Spinal cord (tissue), 10 donors: ENCODE data around the gene MOB3B. TPM values are rescaled to one million over a fixed set of nuclear protein-coding genes. Genes with fewer than 3 reads are reported as not detected.
A peak's percentile ranks its signal among the peaks of the same experiment; 100 is the strongest.

Source experiments
- DNase-seq, 6 donors: peaks; one replicate each; pipeline versions ENCODE4 v3.0.0 to v3.0.0-alpha.2; 2013 to 2015; ENCODE audit warnings: low spot score in 6 of 6, low read depth in 4 of 6
- H3K27ac ChIP-seq: one replicate; pipeline ENCODE4 v1.5.1; 2013; ENCODE audit warnings: low read depth, low read length, control low read depth
- H3K27me3 ChIP-seq: one replicate; pipeline ENCODE4 v1.6.1; 2013; ENCODE audit warnings: low read length; ENCODE audit not compliant: control insufficient read depth, insufficient read depth
- H3K36me3 ChIP-seq: one replicate; pipeline ENCODE4 v1.6.1; 2013; ENCODE audit warnings: low read length; ENCODE audit not compliant: control insufficient read depth, insufficient read depth
- H3K4me1 ChIP-seq: one replicate; pipeline ENCODE4 v1.6.1; 2013; ENCODE audit warnings: low read length; ENCODE audit not compliant: control insufficient read depth, insufficient read depth
- H3K4me3 ChIP-seq: one replicate; pipeline ENCODE4 v1.5.1; 2013; ENCODE audit warnings: low read depth, low read length, control low read depth
- H3K9me3 ChIP-seq: one replicate; pipeline ENCODE4 v1.6.1; 2013; ENCODE audit warnings: low read length; ENCODE audit not compliant: control insufficient read depth, insufficient read depth
- WGBS: methylation state at CpG from one replicate; pipeline ENCODE4 v1.1.5; 2013; ENCODE audit warnings: missing lambda C conversion rate; ENCODE audit not compliant: insufficient coverage; 5-methylcytosine and 5-hydroxymethylcytosine counted together
- polyA plus RNA-seq, 2 donors: library from polyadenylated mRNA; unstranded; fragments of 120-200 nt; gene quantifications; one replicate each; pipeline ENCODE4 v1.2.1, GENCODE V29; 2013; ENCODE audit not compliant: insufficient read length in 2 of 2
- total RNA-seq, 2 donors: library from RNA; depleted of rRNA in 1 of 2; stranded (reverse); fragments of 120-200 nt in 1 of 2; fragments of >200 nt in 1 of 2; gene quantifications; one replicate each; pipeline versions ENCODE4 v1.2.3 to v1.2.4, GENCODE V29; 2013 to 2014
- donor health status: healthy.

MOB3B gene
- total and polyA plus RNA-seq, 4 donors: 9.4 to 34.9 (median 16.0) TPM

- H3K27ac ChIP-seq: no peak overlapping the region
- H3K9me3 ChIP-seq: peaks cover 2% of the 10 kb centered on the region
- H3K4me3 ChIP-seq: no peak overlapping the region
- H3K4me1 ChIP-seq: peaks cover 2% of the 10 kb centered on the region
- DNase-seq: no peak
- H3K27me3 ChIP-seq: no peaks in the 10 kb centered on the region
- H3K36me3 ChIP-seq: no peaks in the 10 kb centered on the region
Measured at GRCh38 chr9:27404661-27405060, 125.0 kb downstream of the MOB3B start.

- Histone ChIP-seq H3K4me1 (peaks cover 2% of the 10 kb centered on the region), H3K9me3 (peaks cover 2% of the 10 kb centered on the region), H3K27me3 (no peaks in the 10 kb centered on the region), H3K36me3 (no peaks in the 10 kb centered on the region), H3K4me3 (no peak overlapping the region), H3K27ac (no peak overlapping the region)
- 30% methylated on average over 2 of the region's 2 CpGs for WGBS
- DNase-seq: no peak
Measured at GRCh38 chr9:27402626-27403025, 127.0 kb downstream of the MOB3B start.

GRCh38 chr9:27400334-27400880 lies 129.2 kb downstream of the MOB3B start:
- H3K27me3 ChIP-seq: no peaks in the 10 kb centered on the region
- no peak overlapping the region for H3K4me3 ChIP-seq
- H3K27ac ChIP-seq: no peak overlapping the region
- no peaks in the 10 kb centered on the region for H3K9me3 ChIP-seq
- 96% methylated on average over 2 of the region's 3 CpGs for WGBS
- DNase-seq: no peak
- H3K4me1 ChIP-seq: peaks cover 2% of the 10 kb centered on the region
- H3K36me3 ChIP-seq: no peaks in the 10 kb centered on the region

GRCh38 chr9:27398982-27399653 lies 130.5 kb downstream of the MOB3B start:
- H3K36me3 ChIP-seq: no peaks in the 10 kb centered on the region
- no peak overlapping the region for H3K4me3 ChIP-seq
- no peak overlapping the region for H3K27ac ChIP-seq
- H3K27me3 ChIP-seq: no peaks in the 10 kb centered on the region
- H3K4me1 ChIP-seq: peaks cover 2% of the 10 kb centered on the region
- DNase-seq: no peak
- 96% methylated on average over 3 of the region's 3 CpGs for WGBS
- H3K9me3 ChIP-seq: no peaks in the 10 kb centered on the region

- Histone ChIP-seq H3K27ac (no peak overlapping the region), H3K4me3 (no peak overlapping the region), H3K27me3 (no peaks in the 10 kb centered on the region), H3K9me3 (no peaks in the 10 kb centered on the region), H3K4me1 (no peaks in the 10 kb centered on the region), H3K36me3 (no peaks in the 10 kb centered on the region)
- WGBS: no CpG with 5 or more reads among the region's 2 CpGs
- DNase-seq: no peak
Measured at GRCh38 chr9:27396495-27396894, 133.1 kb downstream of the MOB3B start.

- Histone ChIP-seq H3K27me3 (no peaks in the 10 kb centered on the region), H3K36me3 (no peaks in the 10 kb centered on the region), H3K27ac (no peak overlapping the region), H3K4me1 (no peaks in the 10 kb centered on the region), H3K4me3 (no peak overlapping the region), H3K9me3 (no peaks in the 10 kb centered on the region)
- 36% methylated on average over 3 of the region's 4 CpGs for WGBS
- no peak for DNase-seq
Measured at GRCh38 chr9:27395484-27395921, 134.1 kb downstream of the MOB3B start.

GRCh38 chr9:27394826-27395201 lies 134.8 kb downstream of the MOB3B start:
- no peak for DNase-seq
- no peak overlapping the region for H3K4me3 ChIP-seq
- no peak overlapping the region for H3K27ac ChIP-seq
- no peaks in the 10 kb centered on the region for H3K27me3 ChIP-seq
- no peaks in the 10 kb centered on the region for H3K4me1 ChIP-seq
- H3K9me3 ChIP-seq: no peaks in the 10 kb centered on the region
- H3K36me3 ChIP-seq: no peaks in the 10 kb centered on the region
- 79% methylated on average over 3 of the region's 3 CpGs for WGBS

GRCh38 chr9:27394154-27394825 lies 135.3 kb downstream of the MOB3B start:
- peak in 1 of 6 donors; percentile 68 for DNase-seq
- Histone ChIP-seq H3K4me3 (no peak overlapping the region), H3K27me3 (no peaks in the 10 kb centered on the region), H3K9me3 (no peaks in the 10 kb centered on the region), H3K27ac (no peak overlapping the region), H3K4me1 (no peaks in the 10 kb centered on the region), H3K36me3 (no peaks in the 10 kb centered on the region)
- WGBS: 0% methylated on average over 1 of the region's 4 CpGs

GRCh38 chr9:27393054-27393846 lies 136.4 kb downstream of the MOB3B start:
- no peak for DNase-seq
- no peaks in the 10 kb centered on the region for H3K27me3 ChIP-seq
- no peak overlapping the region for H3K27ac ChIP-seq
- no peaks in the 10 kb centered on the region for H3K36me3 ChIP-seq
- H3K4me1 ChIP-seq: no peaks in the 10 kb centered on the region
- no peaks in the 10 kb centered on the region for H3K9me3 ChIP-seq
- 96% methylated on average over 2 of the region's 6 CpGs for WGBS
- H3K4me3 ChIP-seq: no peak overlapping the region
